ENCODE results near the gene CHCHD1.
"Not testable (repeated sequence)": the region's sequence is repeated elsewhere in the genome, so short reads cannot be mapped to it uniquely, and the experiment has no call there.

CHCHD1 gene

DNA sequence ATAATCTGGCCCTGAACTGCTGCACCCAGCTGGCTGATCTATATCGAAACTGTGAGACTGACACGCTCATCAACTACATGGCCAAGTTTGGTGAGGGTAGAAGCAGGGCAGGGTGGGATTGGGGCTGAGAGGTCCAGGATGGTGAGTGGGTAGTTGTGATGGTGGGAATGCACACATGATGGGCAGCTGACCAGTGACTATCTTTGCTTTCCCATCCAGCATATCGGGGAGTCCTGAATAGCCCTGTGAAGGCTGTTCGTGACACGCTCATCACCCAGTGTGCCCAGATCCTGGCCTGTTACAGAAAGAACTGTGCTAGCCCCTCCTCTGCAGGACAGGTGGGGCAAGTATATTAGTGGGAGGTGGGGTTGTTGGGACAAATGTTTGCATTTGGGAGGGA is 12.5 kb upstream of the CHCHD1 start:
- DNase-seq = no peak

DNA sequence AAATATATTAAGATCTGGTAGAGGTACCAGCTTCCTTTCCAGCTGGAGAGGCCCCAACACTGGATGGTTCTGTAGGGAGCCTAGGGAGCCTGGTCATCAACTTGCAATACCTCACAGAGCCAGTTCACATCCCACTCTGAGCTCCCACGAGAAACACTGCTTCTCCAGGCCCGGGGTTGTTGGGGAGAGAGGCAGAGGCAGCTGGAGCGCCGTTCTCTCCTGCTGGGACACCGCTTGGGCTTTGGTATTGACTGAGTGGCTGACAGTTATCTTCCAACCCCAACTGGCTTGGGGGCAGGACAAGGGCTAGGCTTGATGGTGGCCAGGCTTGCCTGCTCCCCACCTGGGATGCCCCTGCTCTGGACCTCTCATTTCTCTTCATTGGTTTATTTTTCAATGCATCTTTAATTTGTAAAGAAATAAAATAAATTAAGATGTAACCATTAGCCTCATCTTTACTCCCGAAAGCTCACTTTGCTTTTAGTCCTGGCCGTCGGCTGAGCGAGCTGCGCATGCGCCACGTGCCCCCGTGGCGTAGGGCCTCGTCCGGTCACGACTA is 10.0 kb upstream of the CHCHD1 start:
- peak; percentile 78 for DNase-seq

DNA sequence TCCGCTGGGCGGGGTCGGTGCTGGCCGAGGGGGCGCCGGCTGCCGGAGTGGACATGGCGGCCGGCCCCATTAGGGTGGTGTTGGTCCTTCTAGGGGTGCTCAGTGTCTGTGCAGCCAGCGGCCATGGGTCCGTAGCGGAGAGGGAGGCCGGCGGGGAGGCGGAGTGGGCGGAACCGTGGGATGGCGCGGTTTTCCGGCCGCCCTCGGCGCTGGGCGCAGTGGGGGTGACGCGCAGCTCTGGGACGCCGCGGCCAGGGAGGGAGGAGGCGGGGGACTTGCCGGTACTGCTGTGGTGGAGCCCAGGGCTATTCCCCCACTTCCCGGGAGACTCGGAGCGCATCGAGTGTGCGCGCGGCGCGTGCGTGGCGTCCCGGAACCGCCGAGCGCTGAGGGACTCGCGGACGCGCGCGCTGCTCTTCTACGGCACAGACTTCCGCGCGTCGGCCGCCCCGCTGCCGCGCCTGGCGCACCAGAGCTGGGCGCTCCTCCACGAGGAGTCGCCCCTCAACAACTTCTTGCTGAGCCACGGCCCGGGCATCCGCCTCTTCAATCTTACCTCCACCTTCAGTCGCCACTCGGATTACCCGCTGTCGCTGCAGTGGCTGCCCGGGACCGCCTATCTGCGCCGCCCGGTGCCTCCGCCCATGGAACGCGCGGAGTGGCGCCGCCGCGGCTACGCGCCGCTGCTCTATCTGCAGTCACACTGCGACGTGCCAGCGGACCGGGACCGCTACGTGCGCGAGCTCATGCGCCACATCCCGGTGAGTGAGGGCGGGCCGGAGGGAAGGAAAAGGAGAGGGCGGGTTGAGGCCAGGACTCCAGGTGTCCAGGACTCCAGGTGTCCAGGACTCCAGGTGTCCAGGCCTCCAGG is 9.3 kb upstream of the CHCHD1 start:
- peak; percentile 78 for DNase-seq

DNA sequence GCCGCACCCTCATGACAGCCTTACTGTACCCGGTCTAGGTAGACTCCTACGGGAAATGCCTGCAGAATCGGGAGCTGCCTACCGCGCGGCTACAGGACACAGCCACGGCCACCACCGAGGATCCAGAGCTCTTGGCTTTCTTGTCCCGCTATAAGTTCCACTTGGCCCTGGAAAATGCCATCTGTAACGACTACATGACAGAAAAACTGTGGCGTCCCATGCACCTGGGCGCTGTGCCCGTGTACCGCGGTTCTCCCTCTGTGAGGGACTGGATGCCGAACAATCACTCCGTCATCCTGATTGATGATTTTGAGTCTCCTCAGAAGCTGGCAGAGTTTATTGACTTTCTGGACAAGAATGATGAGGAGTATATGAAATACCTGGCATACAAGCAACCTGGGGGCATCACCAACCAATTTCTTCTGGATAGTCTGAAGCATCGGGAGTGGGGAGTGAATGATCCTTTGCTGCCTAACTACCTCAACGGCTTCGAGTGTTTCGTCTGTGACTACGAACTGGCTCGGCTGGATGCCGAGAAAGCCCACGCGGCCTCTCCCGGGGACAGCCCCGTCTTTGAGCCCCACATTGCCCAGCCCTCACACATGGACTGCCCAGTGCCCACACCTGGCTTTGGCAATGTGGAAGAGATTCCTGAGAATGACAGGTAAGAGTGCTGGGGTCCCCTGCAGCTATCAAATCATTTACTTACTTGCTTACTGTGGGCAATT is 8.5 kb upstream of the CHCHD1 start:
- DNase-seq = no peak

DNA sequence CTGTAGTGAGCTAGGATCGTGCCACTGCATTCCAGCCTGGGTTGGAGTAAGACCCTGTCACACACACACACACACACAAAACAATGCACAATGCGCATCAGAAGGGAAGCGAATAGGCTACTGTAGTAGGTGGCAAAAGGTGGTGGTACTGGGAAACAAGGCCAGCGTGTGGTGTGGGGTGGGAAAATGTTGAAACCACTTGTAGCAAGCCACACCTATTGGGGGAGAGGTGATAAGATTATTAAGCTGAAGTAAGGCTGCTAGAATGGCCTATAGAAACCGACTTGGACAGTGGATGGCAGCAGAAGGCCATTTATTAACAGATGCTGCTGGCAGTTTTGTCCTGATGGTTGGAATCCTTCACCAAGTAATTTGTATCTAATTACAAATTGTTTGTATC is 7.2 kb upstream of the CHCHD1 start:
- DNase-seq = no peak

DNA sequence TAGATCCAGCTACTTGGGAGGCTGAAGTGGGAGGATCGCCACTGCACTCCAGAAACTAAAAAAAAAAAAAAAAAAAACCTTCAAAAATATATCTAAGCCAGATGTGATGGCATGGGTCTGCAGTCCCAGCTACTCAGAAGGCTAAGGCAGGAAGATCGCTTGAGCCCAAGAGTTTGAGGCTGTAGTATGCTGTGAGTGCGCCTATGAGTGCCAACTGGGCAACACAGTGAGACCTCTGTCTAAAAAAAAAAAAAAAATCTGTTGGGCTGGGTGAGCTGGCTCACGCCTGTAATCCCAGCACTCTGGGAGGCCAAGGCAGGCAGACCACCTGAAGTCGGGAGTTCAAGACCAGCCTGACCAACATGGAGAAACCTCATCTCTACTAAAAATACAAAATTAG is 2.8 kb upstream of the CHCHD1 start:
- DNase-seq = no peak

DNA sequence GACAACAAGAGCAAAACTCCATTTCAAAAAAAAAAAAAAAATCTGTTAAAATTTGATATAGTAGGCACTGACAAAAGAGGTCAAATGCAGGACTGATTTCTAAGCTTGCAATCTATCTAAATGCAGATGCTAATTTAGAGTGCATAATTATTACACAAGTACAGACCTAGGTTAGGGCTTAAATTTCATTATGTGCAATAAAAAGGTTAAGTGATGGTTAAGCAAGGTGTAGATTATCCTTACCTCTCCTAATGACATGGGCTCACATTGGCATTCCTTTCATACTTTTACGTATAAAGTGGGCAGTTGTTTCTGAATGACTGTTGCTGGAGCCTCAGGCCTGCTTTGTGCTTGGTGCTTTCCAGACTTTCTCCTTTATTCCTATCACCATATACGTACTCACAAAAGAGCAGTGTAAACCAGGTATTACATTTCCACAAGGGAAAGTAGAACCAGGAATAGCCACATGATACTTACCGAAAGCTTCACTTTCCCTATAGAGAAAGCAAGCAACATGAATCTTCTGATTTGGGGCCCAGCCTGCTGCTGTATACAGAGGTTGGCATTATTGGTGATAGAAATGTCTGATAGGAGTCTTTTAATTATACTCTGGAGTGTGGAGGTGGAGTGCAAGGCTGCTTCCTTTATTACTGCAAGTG is 2.2 kb upstream of the CHCHD1 start:
- no peak for DNase-seq

DNA sequence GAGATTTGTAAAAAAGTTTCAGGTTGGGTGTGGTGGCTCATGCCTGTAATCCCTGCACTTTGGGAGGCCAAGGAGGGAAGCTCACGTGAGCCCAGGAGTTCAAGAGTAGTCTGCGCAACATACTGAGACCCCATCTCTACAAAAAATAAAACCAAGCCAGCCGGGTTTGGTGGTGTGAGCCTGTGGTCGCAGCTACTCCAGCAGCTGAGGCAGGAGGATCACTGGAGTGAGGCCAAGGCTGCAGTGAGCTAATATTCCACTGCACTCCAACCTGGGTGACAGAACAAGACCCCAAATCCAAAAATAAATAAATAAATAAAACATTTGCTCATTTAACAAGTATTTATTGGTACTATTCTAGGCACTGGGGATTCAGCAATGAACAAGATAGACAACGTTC is 1.5 kb upstream of the CHCHD1 start:
- no peak for DNase-seq

DNA sequence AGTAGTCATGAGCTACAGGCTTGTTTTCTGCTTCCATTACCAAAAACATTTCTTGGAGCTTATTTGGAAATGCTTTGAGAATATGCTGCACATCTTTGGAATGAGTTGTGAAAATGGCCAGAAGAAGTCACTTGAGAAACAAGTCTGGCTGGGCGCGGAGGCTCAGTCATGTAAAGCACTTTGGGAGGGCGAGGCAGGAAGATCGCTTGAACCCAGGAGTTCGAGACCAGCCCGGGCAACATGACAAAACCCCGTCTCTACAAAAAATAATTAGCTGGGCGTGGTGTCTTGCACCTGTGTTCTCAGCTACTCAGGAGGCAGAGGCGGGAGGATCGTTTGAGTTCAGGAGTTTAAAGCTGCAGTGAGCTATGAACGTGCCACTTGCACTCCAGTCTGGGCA is 882 bp upstream of the CHCHD1 start:
- no peak for DNase-seq

DNA sequence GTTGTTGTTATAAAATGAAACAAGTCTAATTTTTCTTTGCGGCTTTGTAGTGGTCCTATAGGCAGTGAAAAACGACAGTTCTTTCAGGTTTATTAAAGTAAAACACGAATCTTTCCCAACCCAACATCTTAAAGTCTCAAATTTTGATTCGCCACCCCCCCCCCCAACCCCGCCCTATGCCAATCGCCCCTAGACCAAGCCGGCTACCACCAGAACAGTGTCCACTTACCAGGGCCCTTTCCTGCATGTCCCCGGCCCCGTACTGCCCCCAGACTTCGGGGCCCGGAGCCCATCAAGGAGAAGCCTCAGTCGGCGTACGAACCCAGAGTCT is 335 bp upstream of the CHCHD1 start:
- no peak for DNase-seq

DNA sequence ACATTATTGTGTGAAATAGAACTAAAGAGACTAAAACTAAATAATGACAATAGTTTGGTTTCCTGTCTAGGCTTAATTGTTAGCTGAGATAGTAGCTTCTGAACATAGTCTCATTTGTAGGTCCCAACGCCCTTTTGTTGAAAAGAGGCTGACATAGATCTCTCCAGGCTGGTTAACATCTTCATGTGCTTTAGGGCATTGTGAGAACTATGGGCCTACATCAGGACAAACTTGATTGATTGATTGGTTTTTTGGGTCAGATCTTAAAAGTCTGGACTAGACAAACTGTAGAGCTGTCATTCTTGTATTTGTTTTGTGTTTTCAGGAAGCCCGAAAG is 869 bp downstream of the CHCHD1 start:
- no peak for DNase-seq

DNA sequence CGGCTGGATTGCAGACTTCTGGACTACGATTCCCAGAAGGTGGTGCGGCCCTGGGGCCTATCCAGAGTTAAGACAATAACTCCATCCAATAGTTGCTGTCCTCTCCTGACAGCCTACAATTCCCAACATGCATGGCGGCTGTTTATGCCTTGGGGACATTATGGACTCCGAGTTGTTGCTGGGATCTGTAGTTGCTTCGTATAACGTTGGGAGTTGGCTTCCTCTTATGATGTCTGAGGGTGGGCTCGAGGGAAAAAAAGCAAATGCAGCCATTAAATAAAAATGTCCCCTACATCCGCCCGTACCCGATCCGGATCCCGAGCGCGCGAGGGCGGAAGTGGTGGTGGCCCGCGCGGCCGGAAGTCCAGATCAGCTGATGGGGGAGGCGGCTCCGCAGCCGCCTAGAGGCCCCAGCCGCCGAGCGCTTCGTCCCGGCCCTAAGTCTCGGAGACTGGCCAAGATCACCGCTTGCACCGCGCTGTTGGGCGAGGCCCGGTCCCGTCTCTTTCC is 3.4 kb downstream of the CHCHD1 start, which contains the start of gene ZSWIM8:
Gene ZSWIM8 (plus strand): TSS at position 396 of the 510 bp plus-strand sequence. CDS start 273 bp downstream, outside the sequence.
- DNase-seq = peak; percentile 89

DNA sequence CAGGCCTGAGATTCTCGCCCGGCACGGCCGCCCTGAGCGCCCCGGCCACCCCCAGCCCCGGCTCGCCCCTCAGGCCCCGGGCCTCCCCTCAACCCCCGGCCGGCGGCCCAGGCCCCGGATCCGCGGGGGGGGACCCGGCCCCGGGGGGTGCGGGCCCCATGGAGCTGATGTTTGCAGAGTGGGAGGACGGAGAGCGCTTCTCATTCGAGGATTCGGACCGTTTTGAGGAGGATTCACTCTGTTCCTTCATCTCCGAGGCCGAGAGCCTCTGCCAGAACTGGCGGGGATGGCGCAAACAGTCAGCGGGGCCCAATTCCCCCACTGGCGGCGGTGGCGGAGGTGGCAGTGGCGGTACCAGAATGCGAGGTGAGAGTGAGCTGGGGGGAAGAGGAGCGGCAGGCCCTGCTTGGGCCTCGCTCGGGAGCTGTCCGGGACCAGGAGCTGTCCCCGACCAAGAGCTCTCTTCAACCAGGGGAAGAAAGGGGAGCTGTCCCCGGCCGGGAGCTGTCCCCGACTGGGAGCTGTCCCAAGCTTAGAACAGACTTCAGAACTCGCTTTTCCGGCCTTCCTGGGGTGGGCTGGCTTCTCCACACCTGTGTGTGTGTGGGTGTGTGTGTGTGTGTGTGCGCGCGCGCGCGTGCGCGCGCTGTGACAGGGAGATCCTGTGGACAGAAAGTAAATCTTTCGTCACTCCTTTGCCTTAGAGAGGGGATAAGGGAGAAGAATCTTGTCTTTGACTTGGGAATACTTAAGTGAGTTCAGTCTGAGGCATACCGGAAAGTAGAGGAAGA is 4.1 kb downstream of the CHCHD1 start:
- DNase-seq = no peak

DNA sequence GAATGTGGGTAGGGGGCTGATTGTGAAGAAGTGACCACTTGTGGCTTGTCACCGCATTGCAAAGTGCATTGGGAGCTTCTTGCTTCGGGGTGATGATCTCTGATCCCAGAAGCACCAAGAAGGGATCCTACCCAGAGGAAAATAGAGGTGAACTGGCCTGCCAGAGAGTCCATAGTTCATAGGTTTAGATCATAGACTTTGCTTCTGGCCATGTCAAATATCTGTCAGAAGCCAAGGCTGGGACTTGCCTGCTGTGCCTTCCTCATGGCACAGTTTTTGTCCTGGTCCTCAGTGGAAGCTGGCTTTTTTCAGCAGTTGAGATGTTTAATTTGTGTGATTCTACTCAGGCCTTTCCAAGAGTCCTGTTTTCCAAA is 4.7 kb downstream of the CHCHD1 start:
- DNase-seq = no peak

DNA sequence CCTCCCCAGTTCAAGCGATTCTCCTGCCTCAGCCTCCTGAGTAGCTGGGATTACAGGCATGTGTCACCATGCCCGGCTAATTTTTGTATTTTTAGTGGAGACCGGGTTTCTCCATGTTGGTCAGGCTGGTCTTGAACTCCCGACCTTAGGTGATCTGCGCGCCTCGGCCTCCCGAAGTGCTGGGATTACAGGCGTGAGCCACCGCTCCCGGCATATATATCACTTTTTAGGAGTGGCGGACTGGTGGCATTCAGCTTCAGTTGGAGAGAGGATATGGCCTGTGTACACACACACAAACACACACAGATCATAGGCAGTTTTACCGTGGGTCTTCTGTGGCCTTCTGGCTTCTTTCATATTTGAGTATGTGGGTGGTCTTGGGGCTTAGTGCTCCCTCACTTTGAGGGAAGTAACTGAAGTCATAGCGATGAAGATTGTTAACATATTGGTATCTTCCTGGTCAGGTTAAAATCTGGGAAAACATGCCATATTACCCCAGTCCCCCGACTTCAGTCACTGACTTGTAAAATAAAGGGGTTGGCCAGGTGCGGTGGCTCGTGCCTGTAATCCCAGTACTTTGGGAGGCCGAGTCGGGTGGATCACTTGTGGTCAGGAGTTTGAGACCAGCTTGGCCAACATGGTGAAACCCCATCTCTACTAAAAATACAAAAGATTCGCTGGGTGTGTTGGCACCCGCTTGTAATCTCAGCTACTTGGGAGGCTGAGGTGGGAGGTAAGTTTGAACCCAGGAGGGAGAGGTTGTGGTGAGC is 5.4 kb downstream of the CHCHD1 start:
- not testable (repeated sequence) for DNase-seq

DNA sequence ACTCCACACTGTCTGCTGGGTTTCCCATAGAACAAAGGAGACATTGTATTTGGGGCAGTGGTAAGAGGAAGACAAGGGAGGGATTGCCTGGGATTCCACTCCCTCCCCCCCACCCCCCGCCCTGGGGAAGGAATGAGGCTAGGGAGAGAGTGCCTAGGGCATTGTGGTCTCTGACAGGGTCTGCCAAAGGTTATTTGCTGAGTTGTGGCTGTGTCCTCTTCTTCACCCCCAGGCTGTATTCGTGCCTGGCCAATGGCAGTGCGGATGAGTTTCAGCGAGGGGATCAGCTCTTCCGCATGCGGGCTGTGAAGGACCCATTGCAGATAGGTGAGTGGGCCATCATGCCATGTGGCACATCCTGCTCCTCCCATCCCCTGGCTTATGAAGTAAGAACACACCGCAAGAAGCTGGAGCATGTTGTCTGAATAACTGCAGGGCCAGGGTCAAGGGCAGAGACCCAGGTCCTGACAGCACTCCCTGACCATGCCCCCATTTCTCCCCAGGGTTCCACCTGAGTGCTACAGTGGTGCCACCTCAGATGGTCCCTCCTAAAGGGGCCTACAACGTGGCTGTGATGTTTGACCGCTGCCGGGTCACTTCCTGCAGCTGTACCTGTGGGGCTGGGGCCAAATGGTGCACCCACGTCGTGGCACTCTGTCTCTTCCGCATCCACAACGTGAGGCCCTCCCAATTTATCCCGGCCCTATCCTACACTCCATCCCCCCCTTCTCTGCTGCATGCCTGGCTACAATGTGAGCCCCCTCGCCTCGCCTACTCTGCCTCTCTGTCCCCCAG is 7.2 kb downstream of the CHCHD1 start:
- no peak for DNase-seq

DNA sequence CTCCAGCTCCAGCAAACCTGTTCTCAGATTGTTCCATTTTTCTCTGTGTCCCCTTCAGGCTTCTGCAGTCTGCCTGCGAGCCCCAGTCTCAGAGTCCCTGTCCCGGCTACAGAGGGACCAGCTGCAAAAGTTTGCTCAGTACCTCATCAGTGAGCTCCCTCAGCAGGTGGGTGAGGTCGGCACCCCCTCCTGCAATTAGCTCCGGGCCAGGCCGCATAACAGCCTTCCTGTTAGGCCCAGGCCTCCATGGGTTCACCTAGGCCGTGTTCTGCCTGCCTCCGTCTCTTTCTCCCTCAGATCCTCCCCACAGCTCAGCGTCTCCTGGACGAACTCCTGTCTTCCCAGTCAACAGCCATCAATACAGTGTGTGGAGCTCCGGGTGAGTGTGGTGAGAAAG is 7.8 kb downstream of the CHCHD1 start:
- no peak for DNase-seq

DNA sequence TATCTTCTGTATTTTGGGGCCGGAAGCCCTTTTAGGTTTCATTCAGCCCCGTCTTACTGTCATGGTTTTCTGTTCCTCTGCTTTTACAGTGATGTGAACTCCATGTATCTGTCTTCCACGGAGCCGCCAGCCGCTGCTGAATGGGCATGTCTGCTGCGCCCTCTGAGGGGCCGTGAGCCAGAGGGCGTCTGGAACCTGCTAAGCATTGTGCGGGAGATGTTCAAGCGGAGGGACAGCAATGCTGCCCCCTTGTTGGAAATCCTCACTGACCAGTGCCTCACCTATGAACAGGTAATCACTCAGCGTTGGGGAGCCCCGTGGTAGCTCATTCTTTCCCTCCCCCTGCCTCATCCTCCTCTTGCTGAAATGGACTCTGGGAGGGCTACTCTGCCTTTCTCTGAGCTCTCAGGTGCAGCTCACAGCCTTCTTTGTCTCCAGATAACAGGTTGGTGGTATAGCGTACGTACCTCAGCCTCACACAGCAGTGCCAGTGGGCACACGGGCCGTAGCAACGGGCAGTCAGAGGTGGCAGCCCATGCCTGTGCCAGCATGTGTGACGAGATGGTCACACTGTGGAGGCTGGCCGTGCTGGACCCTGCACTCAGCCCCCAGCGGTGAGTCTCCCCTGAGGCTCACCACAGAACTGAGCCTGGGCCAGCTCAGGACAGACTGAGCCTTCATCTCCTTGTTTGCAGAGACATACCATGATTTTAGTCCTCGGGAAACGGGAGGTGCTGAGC is 9.2 kb downstream of the CHCHD1 start:
- no peak for DNase-seq

DNA sequence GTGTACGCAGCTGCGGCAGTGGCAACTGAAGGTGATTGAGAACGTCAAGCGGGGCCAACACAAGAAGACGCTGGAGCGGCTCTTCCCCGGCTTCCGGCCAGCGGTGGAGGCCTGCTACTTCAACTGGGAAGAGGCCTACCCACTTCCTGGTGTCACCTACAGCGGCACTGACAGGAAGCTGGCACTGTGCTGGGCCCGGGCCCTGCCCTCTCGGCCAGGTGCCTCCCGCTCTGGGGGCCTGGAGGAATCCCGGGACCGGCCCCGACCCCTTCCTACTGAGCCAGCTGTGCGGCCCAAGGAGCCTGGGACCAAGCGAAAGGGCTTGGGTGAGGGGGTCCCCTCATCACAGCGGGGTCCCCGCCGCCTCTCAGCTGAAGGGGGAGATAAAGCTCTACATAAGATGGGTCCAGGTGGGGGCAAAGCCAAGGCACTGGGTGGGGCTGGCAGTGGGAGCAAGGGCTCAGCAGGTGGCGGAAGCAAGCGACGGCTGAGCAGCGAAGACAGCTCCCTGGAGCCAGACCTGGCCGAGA is 10.1 kb downstream of the CHCHD1 start:
- no peak for DNase-seq

DNA sequence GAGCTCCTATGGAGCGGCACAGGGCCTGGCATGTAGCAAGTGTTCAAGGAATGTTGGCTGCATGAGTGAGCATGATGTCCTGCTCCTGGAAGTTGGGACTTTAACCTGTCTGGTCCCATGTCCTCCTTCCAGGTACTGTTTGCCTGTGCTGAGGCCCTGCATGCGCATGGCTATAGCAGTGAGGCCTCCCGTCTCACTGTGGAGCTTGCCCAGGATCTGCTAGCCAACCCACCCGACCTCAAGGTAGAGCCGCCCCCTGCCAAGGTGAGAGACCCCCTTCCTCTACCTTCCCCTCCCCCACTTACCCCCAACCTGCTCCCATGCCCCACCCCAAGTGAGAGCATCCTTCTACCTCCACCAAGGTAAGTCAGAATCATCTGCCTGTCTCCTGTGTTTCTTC is 11.6 kb downstream of the CHCHD1 start:
- no peak for DNase-seq

All from 8988T (cell line).